CD8-positive, alpha-beta memory T cell (primary cell): ENCODE data around the gene WDR44. TPM values are rescaled to one million over a fixed set of nuclear protein-coding genes. Genes with fewer than 3 reads are reported as not detected.
A peak's percentile ranks its signal among the peaks of the same experiment; 100 is the strongest.

Experiments
- CTCF ChIA-PET: fragments of 350-600 bp; sonication (Branson Sonifier 250); formaldehyde crosslinking; loops from one replicate; lab custom pipeline; 2021; ENCODE audit warnings: antibody characterized with exemption; lab: Charles Lee
- POLR2A ChIA-PET: fragments of 350-600 bp; sonication (Branson Sonifier 250); formaldehyde crosslinking; loops from one replicate; lab custom pipeline; 2021; ENCODE audit warnings: antibody characterized with exemption; lab: Charles Lee
- DNase-seq, 5 donors: peaks; one replicate each; pipeline versions ENCODE4 v3.0.0 to v3.0.0-alpha.2; 2020 to 2022; ENCODE audit warnings: mixed read lengths in 1 of 5
- H3K27ac ChIP-seq: one replicate; pipeline ENCODE4 v1.7.0; 2013; ENCODE audit warnings: low read depth, mild to moderate bottlenecking, low read length, moderate library complexity
- H3K27me3 ChIP-seq: 2 replicates; pipeline ENCODE4 v1.7.0; 2013; ENCODE audit warnings: low read length, mild to moderate bottlenecking; ENCODE audit not compliant: insufficient read depth, poor library complexity, severe bottlenecking
- H3K36me3 ChIP-seq: 2 replicates; pipeline ENCODE4 v1.7.0; 2013; ENCODE audit warnings: mild to moderate bottlenecking, low read length, moderate library complexity; ENCODE audit not compliant: insufficient read depth
- H3K4me1 ChIP-seq: 2 replicates; pipeline ENCODE4 v1.7.0; 2013; ENCODE audit warnings: mild to moderate bottlenecking, low read length, moderate library complexity; ENCODE audit not compliant: insufficient read depth
- H3K4me3 ChIP-seq: 2 replicates; pipeline ENCODE4 v1.7.0; 2013; ENCODE audit warnings: mild to moderate bottlenecking, low read length
- H3K9me3 ChIP-seq: 2 replicates; pipeline ENCODE4 v1.7.0; 2013; ENCODE audit warnings: mild to moderate bottlenecking, low read length
- H3K27ac Mint-ChIP-seq, 8 donors: one replicate each; pipeline ENCODE4 v1.8.0; 2020 to 2021; ENCODE audit warnings: mixed read lengths in 8 of 8, mild to moderate bottlenecking in 6 of 8, inconsistent platforms in 3 of 8, moderate library complexity in 3 of 8
- H3K27me3 Mint-ChIP-seq, 2 donors: one replicate each; pipeline ENCODE4 v1.8.0; 2020 to 2021; ENCODE audit warnings: mixed read lengths in 2 of 2, mild to moderate bottlenecking in 1 of 2, moderate library complexity in 1 of 2
- H3K36me3 Mint-ChIP-seq, 3 donors: one replicate each; pipeline ENCODE4 v1.8.0; 2020 to 2021; ENCODE audit warnings: mixed read lengths in 3 of 3, inconsistent platforms in 1 of 3, mild to moderate bottlenecking in 1 of 3
- H3K4me1 Mint-ChIP-seq, 3 donors: one replicate each; pipeline ENCODE4 v1.8.0; 2020 to 2021; ENCODE audit warnings: mixed read lengths in 3 of 3, inconsistent platforms in 1 of 3, mild to moderate bottlenecking in 1 of 3
- H3K4me3 Mint-ChIP-seq, 7 donors: one replicate each; pipeline ENCODE4 v1.8.0; 2020 to 2021; ENCODE audit warnings: mixed read lengths in 7 of 7, mild to moderate bottlenecking in 6 of 7, moderate library complexity in 4 of 7, inconsistent platforms in 2 of 7
- H3K9me3 Mint-ChIP-seq, 5 donors: one replicate each; pipeline ENCODE4 v1.8.0; 2020 to 2022; ENCODE audit warnings: mixed read lengths in 5 of 5, mild to moderate bottlenecking in 3 of 5, moderate library complexity in 2 of 5, inconsistent platforms in 1 of 5
- polyA plus RNA-seq: library from polyadenylated mRNA; unstranded; fragments of 300-500 nt; fragmentation: Illumina TruSeq; gene quantifications from one replicate; pipeline ENCODE4 v1.2.3, GENCODE V29; 2021
- total RNA-seq, 2 experiments: library from RNA; stranded (reverse); gene quantifications; one replicate each; pipeline ENCODE4 v1.2.3, GENCODE V29; 2021

WDR44 gene
- total and polyA plus RNA-seq, 3 experiments from 2014 or later, result 9.3 to 12.4 (median 12.1) TPM

DNA sequence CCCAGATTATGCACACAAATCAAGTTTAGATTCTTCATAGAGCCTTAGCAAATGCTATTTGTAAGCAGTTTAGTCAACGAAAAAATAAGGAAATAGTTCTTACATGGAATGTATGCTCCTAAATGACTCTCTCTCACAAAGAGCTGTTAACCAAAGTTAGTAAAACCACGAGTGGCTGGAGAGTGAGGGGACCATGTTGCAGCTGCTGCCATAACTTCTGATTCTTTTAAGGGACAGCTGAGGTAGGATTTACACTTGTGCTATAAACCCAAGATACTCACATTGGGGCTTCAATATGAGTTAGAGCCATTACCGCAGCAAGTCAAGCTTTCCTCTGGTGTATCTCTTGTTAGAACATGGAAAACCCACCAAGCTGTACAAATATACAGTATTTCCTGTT, 152.4 kb downstream of the WDR44 start:
- Histone ChIP-seq H3K27me3 (no peaks in the 10 kb centered on the region), H3K4me3 (no peak overlapping the region), H3K4me1 (peaks cover 52% of the 10 kb centered on the region), H3K36me3 (no peaks in the 10 kb centered on the region), H3K27ac (no peak overlapping the region), H3K9me3 (no peaks in the 10 kb centered on the region)
- Mint-ChIP-seq H3K9me3 (no peaks in the 10 kb centered on the region), H3K36me3 (peaks cover 0 to 19% (median 2%) of the 10 kb centered on the region in 3 donors), H3K27me3 (peaks cover 0 to 4% of the 10 kb centered on the region in 2 donors), H3K4me1 (peaks cover 36 to 50% (median 45%) of the 10 kb centered on the region in 3 donors), H3K27ac (peak overlapping the region; percentile 38 to 99 (median 95)), H3K4me3 (peak overlapping the region; percentile 96 to 99 (median 99))
- DNase-seq, result no peak
- CTCF ChIA-PET, result interaction anchor here (1.8 kb wide), 1 partner anchor 31 kb away, joined by 7 read pairs; no protein-coding TSS in a partner anchor
- POLR2A ChIA-PET, result interaction anchor here (3.4 to 3.6 kb wide), 2 partner anchors 25 to 33 kb away, joined by 24 to 26 read pairs; no protein-coding TSS in a partner anchor

DNA sequence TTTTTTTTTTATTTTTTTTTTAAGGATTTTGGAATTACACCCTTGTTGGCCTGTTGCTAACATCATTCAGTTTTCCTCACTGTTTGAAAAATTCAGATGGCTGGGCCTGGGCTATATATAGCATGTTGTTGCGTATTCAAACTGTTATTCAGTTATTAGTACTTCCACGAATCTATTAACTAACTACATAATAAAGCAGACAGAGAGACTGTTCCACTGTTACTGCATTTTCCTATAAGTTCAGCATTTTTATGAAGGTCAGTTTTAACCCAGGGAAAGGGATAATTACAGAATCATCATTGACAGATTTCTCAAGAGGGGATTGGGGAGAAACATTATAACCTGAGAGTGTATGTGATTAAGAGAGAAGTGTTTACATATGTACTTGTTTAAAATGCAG, 152.8 kb downstream of the WDR44 start:
- DNase-seq, result no peak
- peaks cover 0 to 4% of the 10 kb centered on the region in 2 donors for H3K27me3 Mint-ChIP-seq
- Histone ChIP-seq H3K36me3 (no peaks in the 10 kb centered on the region), H3K4me1 (peaks cover 56% of the 10 kb centered on the region), H3K27ac (no peak overlapping the region), H3K9me3 (no peaks in the 10 kb centered on the region), H3K4me3 (no peak overlapping the region), H3K27me3 (no peaks in the 10 kb centered on the region)
- ChIA-PET POLR2A (no interaction called here), CTCF (interaction anchor here (1.8 kb wide), 1 partner anchor 30 kb away, joined by 7 read pairs; no protein-coding TSS in a partner anchor)
- H3K4me3 Mint-ChIP-seq, result peak overlapping the region in 5 of 7 donors; percentile 9 to 98 (median 28)
- no peaks in the 10 kb centered on the region for H3K9me3 Mint-ChIP-seq
- peaks cover 40 to 54% (median 49%) of the 10 kb centered on the region in 3 donors for H3K4me1 Mint-ChIP-seq
- H3K36me3 Mint-ChIP-seq, result peaks cover 0 to 19% (median 2%) of the 10 kb centered on the region in 3 donors
- H3K27ac Mint-ChIP-seq, result peak overlapping the region in 6 of 8 donors; percentile 64 to 99 (median 96)

DNA sequence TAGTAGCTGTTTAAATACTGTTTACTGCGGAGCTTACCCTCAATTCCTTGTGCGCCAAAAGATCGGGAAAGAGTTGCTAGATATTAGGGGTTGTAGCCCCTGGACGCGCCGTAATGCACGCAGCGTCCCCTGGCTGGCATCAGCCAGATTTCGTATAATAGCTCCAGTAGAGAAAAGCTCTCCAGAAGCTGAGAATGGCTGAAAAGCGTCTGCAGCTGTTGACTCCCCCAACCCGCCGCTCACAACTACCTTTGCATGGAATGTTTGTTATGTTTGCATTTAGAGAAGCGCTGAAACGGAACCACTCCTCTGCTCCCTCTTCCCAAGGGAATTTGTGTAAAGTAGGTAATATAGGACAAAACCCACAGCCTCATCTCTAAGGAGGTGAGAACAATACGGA, 153.4 kb downstream of the WDR44 start:
- Histone ChIP-seq H3K27me3 (no peaks in the 10 kb centered on the region), H3K36me3 (no peaks in the 10 kb centered on the region), H3K4me3 (no peak overlapping the region), H3K27ac (no peak overlapping the region), H3K9me3 (no peaks in the 10 kb centered on the region), H3K4me1 (peaks cover 62% of the 10 kb centered on the region)
- Mint-ChIP-seq H3K4me1 (peaks cover 45 to 59% (median 55%) of the 10 kb centered on the region in 3 donors), H3K9me3 (no peaks in the 10 kb centered on the region), H3K4me3 (peak overlapping the region in 3 of 7 donors; percentile 9 to 32 (median 20)), H3K27ac (peak overlapping the region in 7 of 8 donors; percentile 20 to 98 (median 83)), H3K27me3 (peaks cover 0 to 4% of the 10 kb centered on the region in 2 donors), H3K36me3 (peaks cover 0 to 19% (median 2%) of the 10 kb centered on the region in 3 donors)
- ChIA-PET CTCF (interaction anchor here (1.8 kb wide), 1 partner anchor 30 kb away, joined by 7 read pairs; no protein-coding TSS in a partner anchor), POLR2A (no interaction called here)
- no peak for DNase-seq

Other genes starting within 250 kb of the WDR44 start
- under 1 TPM; 0.11 to 0.20 TPM for gene KLHL13, start 229.3 kb upstream of the WDR44 start, total RNA-seq
- 0.24 TPM for gene KLHL13, start 229.3 kb upstream of the WDR44 start, polyA plus RNA-seq
- 10 to 100 TPM; 49.4 to 50.1 TPM for gene DOCK11, start 149.7 kb downstream of the WDR44 start, total RNA-seq
- gene DOCK11, start 149.7 kb downstream of the WDR44 start, polyA plus RNA-seq, result 37.8 TPM